ENCODE results near the gene LDLRAD1.

DNA sequence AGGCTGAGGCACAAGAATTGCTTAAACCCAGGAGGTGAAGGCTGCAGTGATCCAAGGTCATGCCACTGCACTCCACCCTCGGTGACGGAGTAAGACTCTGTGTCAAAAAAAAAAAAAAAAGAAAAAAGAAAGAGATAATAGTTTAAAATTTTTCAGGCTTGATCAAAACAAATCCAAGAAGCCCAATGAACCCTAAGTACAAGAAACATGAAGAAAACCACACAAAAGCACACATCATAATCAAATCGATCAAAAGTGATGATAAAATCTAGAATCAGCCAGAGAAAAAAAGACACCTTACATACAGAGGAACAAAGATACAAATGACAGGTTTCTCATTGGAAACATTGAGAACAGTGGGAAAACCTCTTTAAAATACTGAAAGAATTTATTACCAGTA lies 31.5 kb downstream of the LDLRAD1 start:
- TF ChIP-seq, protein P1, sequence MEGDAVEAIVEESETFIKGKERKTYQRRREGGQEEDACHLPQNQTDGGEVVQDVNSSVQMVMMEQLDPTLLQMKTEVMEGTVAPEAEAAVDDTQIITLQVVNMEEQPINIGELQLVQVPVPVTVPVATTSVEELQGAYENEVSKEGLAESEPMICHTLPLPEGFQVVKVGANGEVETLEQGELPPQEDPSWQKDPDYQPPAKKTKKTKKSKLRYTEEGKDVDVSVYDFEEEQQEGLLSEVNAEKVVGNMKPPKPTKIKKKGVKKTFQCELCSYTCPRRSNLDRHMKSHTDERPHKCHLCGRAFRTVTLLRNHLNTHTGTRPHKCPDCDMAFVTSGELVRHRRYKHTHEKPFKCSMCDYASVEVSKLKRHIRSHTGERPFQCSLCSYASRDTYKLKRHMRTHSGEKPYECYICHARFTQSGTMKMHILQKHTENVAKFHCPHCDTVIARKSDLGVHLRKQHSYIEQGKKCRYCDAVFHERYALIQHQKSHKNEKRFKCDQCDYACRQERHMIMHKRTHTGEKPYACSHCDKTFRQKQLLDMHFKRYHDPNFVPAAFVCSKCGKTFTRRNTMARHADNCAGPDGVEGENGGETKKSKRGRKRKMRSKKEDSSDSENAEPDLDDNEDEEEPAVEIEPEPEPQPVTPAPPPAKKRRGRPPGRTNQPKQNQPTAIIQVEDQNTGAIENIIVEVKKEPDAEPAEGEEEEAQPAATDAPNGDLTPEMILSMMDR (IDR thresholded peaks at IDR 0.05) = no peak
- TF ChIP-seq POLR2A (IDR thresholded peaks at IDR 0.05) (no peak), POLR2AphosphoS5 (IDR thresholded peaks at IDR 0.05) (no peak)

Data from stomach (tissue), 4 donors.